CD4-positive, alpha-beta T cell (primary cell): ENCODE measurements around the gene LGR6. TPM values are rescaled to one million over a fixed set of nuclear protein-coding genes. Genes with fewer than 3 reads are reported as not detected.
A peak's percentile ranks its signal among the peaks of the same experiment; 100 is the strongest.

Experiments
- ATAC-seq: fragments of 200-7000 bp; cut with Tn5 transposase; one replicate; pipeline ENCODE4 v1.10.0; 2022; ENCODE audit warnings: mild to moderate bottlenecking; ENCODE audit not compliant: poor library complexity
- CTCF ChIA-PET: fragments of 350-600 bp; sonication (Branson Sonifier 250); formaldehyde crosslinking; loops from one replicate; lab custom pipeline; 2021; ENCODE audit warnings: antibody characterized with exemption, inconsistent platforms; lab: Charles Lee
- POLR2A ChIA-PET: fragments of 350-600 bp; sonication (Branson Sonifier 250); formaldehyde crosslinking; loops from one replicate; lab custom pipeline; 2021; ENCODE audit warnings: antibody characterized with exemption, inconsistent platforms; lab: Charles Lee
- DNase-seq, 14 experiments: peaks; one replicate each; pipeline ENCODE4 v3.0.0-alpha.2; 2013 to 2020; ENCODE audit warnings: mixed read lengths in 2 of 14
- H3K27ac ChIP-seq, 2 donors: one replicate each; pipeline versions ENCODE4 v1.5.1 to v1.7.0; 2013; ENCODE audit warnings: low read length in 2 of 2, low read depth in 1 of 2, mild to moderate bottlenecking in 1 of 2
- H3K27me3 ChIP-seq, 2 experiments: 1 replicate in 1 of 2; 2 replicates in 1 of 2; pipeline versions ENCODE4 v1.6.1 to v1.7.0; 2013; ENCODE audit warnings: low read length in 2 of 2, control low read depth in 1 of 2, mild to moderate bottlenecking in 1 of 2, moderate library complexity in 1 of 2; ENCODE audit not compliant: insufficient read depth in 2 of 2, control insufficient read depth in 1 of 2
- H3K36me3 ChIP-seq: one replicate; pipeline ENCODE4 v1.6.1; 2013; ENCODE audit warnings: low read length, control low read depth; ENCODE audit not compliant: insufficient read depth
- H3K4me1 ChIP-seq: one replicate; pipeline ENCODE4 v1.6.1; 2013; ENCODE audit warnings: low read length, control low read depth; ENCODE audit not compliant: insufficient read depth
- H3K4me3 ChIP-seq: one replicate; pipeline ENCODE4 v1.5.1; 2013; ENCODE audit warnings: mild to moderate bottlenecking, low read length, moderate library complexity
- H3K9me3 ChIP-seq, 2 experiments: 1 replicate in 1 of 2; 2 replicates in 1 of 2; pipeline versions ENCODE4 v1.6.1 to v1.7.0; 2013; ENCODE audit warnings: low read length in 2 of 2, mild to moderate bottlenecking in 2 of 2, control low read depth in 1 of 2, moderate library complexity in 1 of 2; ENCODE audit not compliant: control insufficient read depth in 1 of 2, insufficient read depth in 1 of 2
- H3K27ac Mint-ChIP-seq: one replicate; pipeline ENCODE4 v1.8.0; 2020; ENCODE audit warnings: mixed read lengths
- H3K27me3 Mint-ChIP-seq: one replicate; pipeline ENCODE4 v1.8.0; 2021; ENCODE audit warnings: mixed read lengths
- H3K36me3 Mint-ChIP-seq: one replicate; pipeline ENCODE4 v1.8.0; 2021; ENCODE audit warnings: low read depth, mixed read lengths
- H3K4me1 Mint-ChIP-seq: one replicate; pipeline ENCODE4 v1.8.0; 2021; ENCODE audit warnings: low read depth, mixed read lengths
- H3K4me3 Mint-ChIP-seq: one replicate; pipeline ENCODE4 v1.8.0; 2020; ENCODE audit warnings: mild to moderate bottlenecking, mixed read lengths
- H3K9me3 Mint-ChIP-seq: one replicate; pipeline ENCODE4 v1.8.0; 2020; ENCODE audit warnings: mixed read lengths
- CTCF ChIP-seq: fragments of 200-600 bp; IDR thresholded peaks from one replicate; pipeline ENCODE4 v1.8.0; 2022; ENCODE audit warnings: antibody characterized with exemption, mild to moderate bottlenecking
- intact Hi-C, 2 experiments: fragments of 100-400 bp; cut with DNase I in 1 of 2; cut with micrococcal nuclease in 1 of 2; formaldehyde crosslinking; loops; one replicate each; pipeline versions ENCODE4 v1.15.1 to v1.9.0; 2023 to 2025; cut with DNase I, micrococcal nuclease
- total RNA-seq, 174 experiments: library from RNA in 2 of 174; stranded (reverse) in 2 of 174; gene quantifications; one replicate each; pipeline ENCODE4 v1.2.3 and lab custom pipeline; 2021 to 2026

LGR6 gene
- total RNA-seq, 2 experiments from 2014 or later, result 0.19 to 0.45 TPM

DNA sequence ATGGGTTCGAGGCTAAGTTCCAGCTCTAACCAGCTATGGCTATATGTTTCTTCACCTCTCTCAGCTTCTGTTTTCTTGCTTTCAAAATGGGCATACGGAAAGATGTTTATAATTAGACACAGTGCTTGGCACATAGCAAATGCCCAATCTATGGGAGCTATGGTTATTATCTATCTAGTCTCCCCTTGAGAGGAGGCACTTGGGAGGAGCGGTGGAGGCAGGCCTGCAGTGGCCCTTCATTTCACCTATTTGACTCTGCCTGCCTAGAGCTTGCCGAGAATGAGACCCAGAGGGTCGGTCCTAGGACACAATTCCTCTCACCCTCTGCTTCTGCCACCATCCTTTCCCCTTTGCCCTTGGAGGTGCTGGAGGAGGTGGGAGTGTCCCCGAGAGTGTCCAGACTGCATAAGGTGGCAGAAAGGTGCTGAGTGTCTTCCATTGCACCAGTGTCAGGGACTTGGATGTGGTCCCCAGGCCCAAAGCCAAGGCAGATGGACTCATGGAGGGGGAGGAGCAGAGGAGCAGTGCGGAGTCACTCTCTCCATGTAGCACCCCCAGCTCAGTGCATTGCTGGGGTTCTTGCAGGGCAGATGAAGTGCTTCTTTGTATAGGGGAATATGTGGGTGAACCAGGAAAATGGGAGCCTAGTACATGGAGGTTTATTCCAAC is 9.0 kb downstream of the LGR6 start:
- intact Hi-C loops, result no loop called here
- Mint-ChIP-seq H3K9me3 (no peaks in the 10 kb centered on the region), H3K27ac (no peak overlapping the region), H3K4me1 (peaks cover 32% of the 10 kb centered on the region), H3K4me3 (no peak overlapping the region), H3K27me3 (no peaks in the 10 kb centered on the region), H3K36me3 (no peaks in the 10 kb centered on the region)
- Histone ChIP-seq H3K36me3 (no peaks in the 10 kb centered on the region), H3K4me1 (peaks cover 41% of the 10 kb centered on the region), H3K9me3 (no peaks in the 10 kb centered on the region), H3K27ac (no peak overlapping the region), H3K27me3 (no peaks in the 10 kb centered on the region), H3K4me3 (no peak overlapping the region)
- DNase-seq (no peak), ATAC-seq (no peak)
- ChIA-PET CTCF (interaction anchor here (1.1 kb wide), 1 partner anchor 9 kb away, joined by 4 read pairs; the partner anchor contains the start of gene LGR6), POLR2A (no interaction called here)
- TF ChIP-seq CTCF, result no peak

DNA sequence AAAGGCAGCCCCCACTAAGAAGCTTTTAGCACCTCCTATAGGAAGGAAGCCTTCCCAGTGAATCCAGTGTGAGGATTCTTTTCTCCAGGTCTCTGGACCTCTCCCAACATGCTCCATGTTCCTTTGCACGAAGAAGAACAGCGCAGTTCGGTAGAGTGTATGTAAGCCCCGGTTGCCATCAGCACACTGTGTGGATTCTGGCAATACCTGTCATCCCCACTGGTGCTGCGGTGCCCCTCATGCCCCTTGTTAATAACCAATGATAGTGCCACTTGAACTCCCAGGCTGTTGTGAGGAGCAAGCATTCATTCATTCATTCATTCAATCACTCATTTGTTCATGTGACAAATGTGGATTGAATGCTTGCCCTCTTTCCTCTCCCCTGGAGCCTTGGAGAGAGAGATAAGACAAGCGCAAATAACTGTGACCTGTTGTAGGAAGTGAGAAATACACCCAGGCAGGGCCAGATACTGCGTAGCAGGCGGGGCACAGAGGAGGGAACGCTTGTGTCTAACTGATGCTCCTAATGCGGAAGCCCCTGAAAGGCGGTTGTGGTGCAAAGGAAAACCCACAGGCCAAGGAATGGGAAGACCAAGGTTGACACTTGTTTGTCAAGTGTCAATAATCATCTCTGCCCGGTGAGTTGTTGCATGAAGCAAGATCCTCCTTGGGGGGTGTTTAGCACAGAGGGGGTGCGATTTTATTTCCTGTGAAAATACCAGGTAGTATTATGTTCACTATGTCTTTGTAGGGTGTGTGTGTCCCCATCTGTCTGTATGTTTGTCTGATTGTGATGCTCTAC is 9.8 kb downstream of the LGR6 start:
- Histone ChIP-seq H3K4me1 (peaks cover 39% of the 10 kb centered on the region), H3K27me3 (no peaks in the 10 kb centered on the region), H3K4me3 (no peak overlapping the region), H3K36me3 (no peaks in the 10 kb centered on the region), H3K27ac (no peak overlapping the region), H3K9me3 (no peaks in the 10 kb centered on the region)
- TF ChIP-seq CTCF, result no peak
- POLR2A ChIA-PET, result no interaction called here
- Mint-ChIP-seq H3K4me1 (peaks cover 24% of the 10 kb centered on the region), H3K27ac (no peak overlapping the region), H3K4me3 (no peak overlapping the region), H3K36me3 (no peaks in the 10 kb centered on the region), H3K9me3 (no peaks in the 10 kb centered on the region), H3K27me3 (no peaks in the 10 kb centered on the region)
- DNase-seq, result peak in 4 of 14 experiments; percentile 12 to 65 (median 25)
- CTCF ChIA-PET, result interaction anchor here (1.1 kb wide), 1 partner anchor 10 kb away, joined by 4 read pairs; the partner anchor contains the start of gene LGR6
- ATAC-seq, result no peak
- intact Hi-C loops, result no loop called here

GRCh38 chr1:202204065-202204464 is 10.5 kb downstream of the LGR6 start:
- H3K9me3 ChIP-seq, result no peaks in the 10 kb centered on the region
- no peak for ATAC-seq
- H3K27ac Mint-ChIP-seq, result no peak overlapping the region
- H3K9me3 Mint-ChIP-seq, result no peaks in the 10 kb centered on the region
- H3K36me3 ChIP-seq, result no peaks in the 10 kb centered on the region
- intact Hi-C loops, result no loop called here
- POLR2A ChIA-PET, result no interaction called here
- DNase-seq, result no peak
- peaks cover 20% of the 10 kb centered on the region for H3K4me1 Mint-ChIP-seq
- H3K4me3 Mint-ChIP-seq, result no peak overlapping the region
- no peak overlapping the region for H3K4me3 ChIP-seq
- no peak for TF ChIP-seq CTCF
- CTCF ChIA-PET, result no interaction called here
- no peaks in the 10 kb centered on the region for H3K36me3 Mint-ChIP-seq
- H3K4me1 ChIP-seq, result peaks cover 34% of the 10 kb centered on the region
- peaks cover 0 to 5% of the 10 kb centered on the region in 2 experiments for H3K27me3 ChIP-seq
- H3K27me3 Mint-ChIP-seq, result no peaks in the 10 kb centered on the region
- no peak overlapping the region for H3K27ac ChIP-seq
